Activated CD8-positive, alpha-beta T cell treated with anti-CD3 and anti-CD28 coated beads for 36 hours (primary cell): Measurements from ENCODE around the gene NR5A2. TPM values are rescaled to one million over a fixed set of nuclear protein-coding genes. Genes with fewer than 3 reads are reported as not detected.

Experiments used
- ATAC-seq: fragments of 200-7000 bp; cut with Tn5 transposase; one replicate; pipeline ENCODE4 v1.10.0; 2021; ENCODE audit warnings: mild to moderate bottlenecking, moderate library complexity
- CTCF ChIA-PET: fragments of 350-600 bp; sonication (Branson Sonifier 250); formaldehyde crosslinking; loops from one replicate; lab custom pipeline; 2021; ENCODE audit warnings: antibody characterized with exemption; lab: Charles Lee
- POLR2A ChIA-PET: fragments of 350-600 bp; sonication (Branson Sonifier 250); formaldehyde crosslinking; loops from one replicate; lab custom pipeline; 2021; ENCODE audit warnings: antibody characterized with exemption; lab: Charles Lee
- DNase-seq: peaks from one replicate; pipeline ENCODE4 v3.0.0-alpha.2; 2020
- H3K27ac Mint-ChIP-seq: one replicate; pipeline ENCODE4 v1.8.0; 2021; ENCODE audit warnings: mild to moderate bottlenecking, mixed read lengths
- H3K27me3 Mint-ChIP-seq: one replicate; pipeline ENCODE4 v1.8.0; 2021; ENCODE audit warnings: mixed read lengths
- H3K36me3 Mint-ChIP-seq: one replicate; pipeline ENCODE4 v1.8.0; 2021; ENCODE audit warnings: low read depth, mixed read lengths
- H3K4me1 Mint-ChIP-seq: one replicate; pipeline ENCODE4 v1.8.0; 2021; ENCODE audit warnings: low read depth, mixed read lengths
- H3K4me3 Mint-ChIP-seq: one replicate; pipeline ENCODE4 v1.8.0; 2021; ENCODE audit warnings: mild to moderate bottlenecking, moderate library complexity, mixed read lengths
- H3K9me3 Mint-ChIP-seq: one replicate; pipeline ENCODE4 v1.8.0; 2021; ENCODE audit warnings: mixed read lengths
- CTCF ChIP-seq: fragments of 200-600 bp; IDR thresholded peaks from one replicate; pipeline ENCODE4 v1.8.0; 2022; ENCODE audit warnings: antibody characterized with exemption, mild to moderate bottlenecking
- intact Hi-C: fragments of 100-400 bp; cut with micrococcal nuclease; formaldehyde crosslinking; loops from one replicate; pipeline ENCODE4 v1.10.0; 2022
- total RNA-seq, 2 experiments: library from RNA; stranded (reverse); gene quantifications; one replicate each; pipeline ENCODE4 v1.2.3, GENCODE V29; 2021

Gene NR5A2
- total RNA-seq, 2 experiments from 2014 or later: not detected

DNA sequence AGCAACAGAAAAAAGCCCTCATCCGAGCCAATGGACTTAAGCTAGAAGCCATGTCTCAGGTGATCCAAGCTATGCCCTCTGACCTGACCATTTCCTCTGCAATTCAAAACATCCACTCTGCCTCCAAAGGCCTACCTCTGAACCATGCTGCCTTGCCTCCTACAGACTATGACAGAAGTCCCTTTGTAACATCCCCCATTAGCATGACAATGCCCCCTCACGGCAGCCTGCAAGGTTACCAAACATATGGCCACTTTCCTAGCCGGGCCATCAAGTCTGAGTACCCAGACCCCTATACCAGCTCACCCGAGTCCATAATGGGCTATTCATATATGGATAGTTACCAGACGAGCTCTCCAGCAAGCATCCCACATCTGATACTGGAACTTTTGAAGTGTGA lies 20.7 kb downstream of the NR5A2 start:
- DNase-seq (no peak), ATAC-seq (no peak)
- CTCF ChIA-PET: interaction anchor here (1.4 kb wide), 1 partner anchor 259 kb away, joined by 3 read pairs; no protein-coding TSS in a partner anchor
- TF ChIP-seq CTCF: no peak
- POLR2A ChIA-PET: no interaction called here
- intact Hi-C loops: no loop called here
- Mint-ChIP-seq H3K9me3 (no peaks in the 10 kb centered on the region), H3K27me3 (peaks cover 32% of the 10 kb centered on the region), H3K27ac (no peak overlapping the region), H3K4me1 (no peaks in the 10 kb centered on the region), H3K4me3 (no peak overlapping the region), H3K36me3 (no peaks in the 10 kb centered on the region)

GRCh38 chr1:200049810-200050209 lies 22.3 kb downstream of the NR5A2 start:
- TF ChIP-seq CTCF: no peak
- peaks cover 28% of the 10 kb centered on the region for H3K27me3 Mint-ChIP-seq
- ChIA-PET POLR2A (no interaction called here), CTCF (no interaction called here)
- H3K4me3 Mint-ChIP-seq: no peak overlapping the region
- no peak for ATAC-seq
- intact Hi-C loops: no loop called here
- H3K9me3 Mint-ChIP-seq: no peaks in the 10 kb centered on the region
- H3K4me1 Mint-ChIP-seq: no peaks in the 10 kb centered on the region
- no peak for DNase-seq
- H3K27ac Mint-ChIP-seq: no peak overlapping the region
- H3K36me3 Mint-ChIP-seq: no peaks in the 10 kb centered on the region

GRCh38 chr1:200051620-200052019 lies 24.1 kb downstream of the NR5A2 start:
- no peaks in the 10 kb centered on the region for H3K9me3 Mint-ChIP-seq
- ATAC-seq (no peak), DNase-seq (no peak)
- ChIA-PET POLR2A (no interaction called here), CTCF (no interaction called here)
- no peaks in the 10 kb centered on the region for H3K36me3 Mint-ChIP-seq
- intact Hi-C loops: no loop called here
- H3K4me1 Mint-ChIP-seq: no peaks in the 10 kb centered on the region
- TF ChIP-seq CTCF: no peak
- H3K27me3 Mint-ChIP-seq: peaks cover 19% of the 10 kb centered on the region
- H3K27ac Mint-ChIP-seq: no peak overlapping the region
- H3K4me3 Mint-ChIP-seq: no peak overlapping the region

DNA sequence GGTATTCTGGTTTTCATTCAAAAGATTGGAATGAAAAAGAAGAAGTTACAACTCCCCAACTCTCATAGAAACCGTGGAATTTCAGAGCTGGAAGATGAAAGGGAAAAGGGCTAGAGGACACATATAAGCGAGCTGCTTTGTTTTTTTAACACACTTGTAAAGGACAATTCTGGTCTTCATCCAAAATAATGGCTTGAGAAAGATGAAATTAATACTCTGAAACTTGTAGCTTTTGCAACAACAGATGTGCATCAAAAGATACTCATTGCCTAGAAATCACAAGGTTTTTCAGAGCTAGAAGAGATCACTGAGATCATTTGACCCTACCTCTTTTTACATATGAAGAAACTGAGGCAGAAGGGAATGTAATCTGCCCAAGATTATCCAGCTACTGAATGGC lies 25.6 kb downstream of the NR5A2 start:
- POLR2A ChIA-PET: no interaction called here
- H3K9me3 Mint-ChIP-seq: no peaks in the 10 kb centered on the region
- H3K36me3 Mint-ChIP-seq: no peaks in the 10 kb centered on the region
- ATAC-seq (no peak), DNase-seq (no peak)
- TF ChIP-seq CTCF: no peak
- CTCF ChIA-PET: no interaction called here
- H3K4me1 Mint-ChIP-seq: no peaks in the 10 kb centered on the region
- no peak overlapping the region for H3K4me3 Mint-ChIP-seq
- H3K27ac Mint-ChIP-seq: no peak overlapping the region
- intact Hi-C loops: no loop called here
- H3K27me3 Mint-ChIP-seq: peaks cover 18% of the 10 kb centered on the region

- CTCF ChIA-PET: no interaction called here
- Mint-ChIP-seq H3K36me3 (no peaks in the 10 kb centered on the region), H3K9me3 (no peaks in the 10 kb centered on the region), H3K4me1 (no peaks in the 10 kb centered on the region), H3K27ac (no peak overlapping the region), H3K4me3 (no peak overlapping the region), H3K27me3 (peaks cover 13% of the 10 kb centered on the region)
- no peak for TF ChIP-seq CTCF
- no peak for ATAC-seq
- DNase-seq: no peak
- POLR2A ChIA-PET: no interaction called here
- intact Hi-C loops: no loop called here
These were observed 26.1 kb downstream of the NR5A2 start for GRCh38 chr1:200053646-200054045.
